Neural progenitor cell (in vitro differentiated cells): ENCODE measurements around the gene MIA2. TPM values are rescaled to one million over a fixed set of nuclear protein-coding genes. Genes with fewer than 3 reads are reported as not detected.

Experiments
- DNase-seq: peaks from one replicate; pipeline ENCODE4 v3.0.0-alpha.2; 2016; ENCODE audit warnings: low spot score
- H2AFZ ChIP-seq: fragments of 200-600 bp; sonication (generic); replicated peaks from 2 replicates; pipeline ENCODE4 v1.6.1; 2016; ENCODE audit warnings: antibody characterized with exemption
- H3F3A ChIP-seq: fragments of 200-600 bp; sonication (generic); 2 replicates; pipeline ENCODE4 v1.6.1; 2016; ENCODE audit warnings: antibody characterized with exemption, low read depth
- H3K27ac ChIP-seq: fragments of 200-600 bp; sonication (generic); 2 replicates; pipeline ENCODE4 v1.5.1; 2016; ENCODE audit warnings: mild to moderate bottlenecking
- H3K27me3 ChIP-seq: fragments of 200-600 bp; sonication (generic); 2 replicates; pipeline ENCODE4 v1.6.1; 2016; ENCODE audit warnings: mild to moderate bottlenecking, moderate library complexity
- H3K36me3 ChIP-seq: fragments of 200-600 bp; sonication (generic); 2 replicates; pipeline ENCODE4 v1.5.1; 2016
- H3K4me1 ChIP-seq: fragments of 200-600 bp; sonication (generic); 2 replicates; pipeline ENCODE4 v1.6.1; 2016; ENCODE audit warnings: mixed run types
- H3K4me2 ChIP-seq: fragments of 200-600 bp; sonication (generic); 2 replicates; pipeline ENCODE4 v1.6.1; 2016
- H3K4me3 ChIP-seq: fragments of 200-600 bp; sonication (generic); 2 replicates; pipeline ENCODE4 v1.5.1; 2016
- H3K79me2 ChIP-seq: fragments of 200-600 bp; sonication (generic); 2 replicates; pipeline ENCODE4 v1.6.1; 2016; ENCODE audit warnings: low read depth
- H3K9ac ChIP-seq: fragments of 200-600 bp; sonication (generic); 2 replicates; pipeline ENCODE4 v1.6.1; 2016
- H3K9me3 ChIP-seq: fragments of 200-600 bp; sonication (generic); 2 replicates; pipeline ENCODE4 v1.5.1; 2016; ENCODE audit warnings: low read depth
- H4K20me1 ChIP-seq: fragments of 200-600 bp; sonication (generic); 2 replicates; pipeline ENCODE4 v1.6.1; 2016; ENCODE audit warnings: low read depth
- H3K27ac Mint-ChIP-seq: 3 replicates; pipeline ENCODE4 v1.8.0; 2021; ENCODE audit warnings: mixed read lengths
- H3K27me3 Mint-ChIP-seq: 2 replicates; pipeline ENCODE4 v1.8.0; 2022; ENCODE audit warnings: low read depth, mild to moderate bottlenecking, inconsistent platforms, moderate library complexity, mixed read lengths; ENCODE audit not compliant: insufficient read depth
- H3K36me3 Mint-ChIP-seq: 3 replicates; pipeline ENCODE4 v1.8.0; 2021; ENCODE audit warnings: mixed read lengths
- H3K4me1 Mint-ChIP-seq: 3 replicates; pipeline ENCODE4 v1.8.0; 2021; ENCODE audit warnings: mixed read lengths
- H3K4me3 Mint-ChIP-seq: 3 replicates; pipeline ENCODE4 v1.8.0; 2021; ENCODE audit warnings: mild to moderate bottlenecking, moderate library complexity, mixed read lengths
- H3K9me3 Mint-ChIP-seq: 3 replicates; pipeline ENCODE4 v1.8.0; 2020; ENCODE audit warnings: mixed read lengths
- EZH2 ChIP-seq: fragments of 200-600 bp; sonication (generic); IDR thresholded peaks from 2 replicates; pipeline ENCODE4 v1.6.1; 2017; ENCODE audit warnings: antibody characterized with exemption, mild to moderate bottlenecking, moderate library complexity
- EZH2phosphoT487 ChIP-seq: fragments of 200-600 bp; sonication (generic); IDR thresholded peaks from 2 replicates; pipeline ENCODE4 v1.6.1; 2017; ENCODE audit warnings: antibody characterized with exemption
- total RNA-seq: library from RNA; depleted of rRNA; stranded (reverse); fragments of >200 nt; gene quantifications from 2 replicates; pipeline ENCODE4 v1.2.3, GENCODE V29; 2015; ENCODE audit warnings: low replicate concordance
- TF ChIP-seq, protein P1 (sequence below): fragments of 200-600 bp; sonication (generic); IDR thresholded peaks from 2 replicates; pipeline ENCODE4 v1.5.1; 2017; ENCODE audit warnings: antibody characterized with exemption, mild to moderate bottlenecking

Gene MIA2
- total RNA-seq, 1 donor from 2014 or later, result 13.0 TPM

DNA sequence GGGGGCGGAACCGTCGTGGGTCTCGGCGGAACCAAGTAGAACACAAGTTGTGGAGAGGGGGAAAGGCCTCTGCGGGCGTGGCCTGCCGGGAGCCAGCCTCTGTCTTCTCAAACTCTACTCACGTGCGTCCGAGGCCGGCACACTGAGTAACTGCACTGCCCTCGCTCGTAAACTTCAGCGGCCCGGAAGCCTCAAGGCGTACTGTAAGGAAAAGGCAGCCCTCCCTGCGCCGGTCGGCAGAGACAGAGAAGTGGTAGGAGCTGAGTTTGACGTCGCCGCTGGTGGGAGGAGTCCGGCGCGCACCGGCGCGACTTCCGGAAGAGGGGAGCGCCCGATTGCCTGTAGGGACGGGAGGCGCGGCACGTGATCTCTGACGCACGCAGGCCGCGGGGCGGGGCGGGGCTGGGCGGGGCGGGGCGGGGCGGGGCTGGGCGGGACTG lies 198.5 kb downstream of the MIA2 start, which contains the start of gene FBXO33:
TSS of gene FBXO33 (minus strand) at position 255 of the 440 bp plus-strand sequence. CDS start 271 bp downstream, outside the sequence.
- Histone ChIP-seq H3F3A (peaks cover 31% of the 10 kb centered on the region), H3K27me3 (no peaks in the 10 kb centered on the region), H3K4me2 (peak within 1 kb of the TSS; percentile 99), H3K27ac (peak within 1 kb of the TSS; percentile 100), H3K9me3 (no peaks in the 10 kb centered on the region), H3K36me3 (no peaks in the 10 kb centered on the region), H3K9ac (peak within 1 kb of the TSS; percentile 99), H2AFZ (peak within 1 kb of the TSS; percentile 100), H3K79me2 (peaks cover 57% of the 10 kb centered on the region), H3K4me3 (peak within 1 kb of the TSS; percentile 98), H3K4me1 (peaks cover 20% of the 10 kb centered on the region), H4K20me1 (peaks cover 33% of the 10 kb centered on the region)
- H3K4me1 Mint-ChIP-seq, result peaks cover 24% of the 10 kb centered on the region
- no peaks in the 10 kb centered on the region for H3K9me3 Mint-ChIP-seq
- H3K4me3 Mint-ChIP-seq, result peak within 1 kb of the TSS; percentile 99
- TF ChIP-seq, protein P1, sequence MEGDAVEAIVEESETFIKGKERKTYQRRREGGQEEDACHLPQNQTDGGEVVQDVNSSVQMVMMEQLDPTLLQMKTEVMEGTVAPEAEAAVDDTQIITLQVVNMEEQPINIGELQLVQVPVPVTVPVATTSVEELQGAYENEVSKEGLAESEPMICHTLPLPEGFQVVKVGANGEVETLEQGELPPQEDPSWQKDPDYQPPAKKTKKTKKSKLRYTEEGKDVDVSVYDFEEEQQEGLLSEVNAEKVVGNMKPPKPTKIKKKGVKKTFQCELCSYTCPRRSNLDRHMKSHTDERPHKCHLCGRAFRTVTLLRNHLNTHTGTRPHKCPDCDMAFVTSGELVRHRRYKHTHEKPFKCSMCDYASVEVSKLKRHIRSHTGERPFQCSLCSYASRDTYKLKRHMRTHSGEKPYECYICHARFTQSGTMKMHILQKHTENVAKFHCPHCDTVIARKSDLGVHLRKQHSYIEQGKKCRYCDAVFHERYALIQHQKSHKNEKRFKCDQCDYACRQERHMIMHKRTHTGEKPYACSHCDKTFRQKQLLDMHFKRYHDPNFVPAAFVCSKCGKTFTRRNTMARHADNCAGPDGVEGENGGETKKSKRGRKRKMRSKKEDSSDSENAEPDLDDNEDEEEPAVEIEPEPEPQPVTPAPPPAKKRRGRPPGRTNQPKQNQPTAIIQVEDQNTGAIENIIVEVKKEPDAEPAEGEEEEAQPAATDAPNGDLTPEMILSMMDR, result no peak
- TF ChIP-seq EZH2, result no peak
- peak; percentile 97 for DNase-seq
- no peaks in the 10 kb centered on the region for H3K36me3 Mint-ChIP-seq
- peak within 1 kb of the TSS; percentile 100 for H3K27ac Mint-ChIP-seq
- H3K27me3 Mint-ChIP-seq, result no peaks in the 10 kb centered on the region

DNA sequence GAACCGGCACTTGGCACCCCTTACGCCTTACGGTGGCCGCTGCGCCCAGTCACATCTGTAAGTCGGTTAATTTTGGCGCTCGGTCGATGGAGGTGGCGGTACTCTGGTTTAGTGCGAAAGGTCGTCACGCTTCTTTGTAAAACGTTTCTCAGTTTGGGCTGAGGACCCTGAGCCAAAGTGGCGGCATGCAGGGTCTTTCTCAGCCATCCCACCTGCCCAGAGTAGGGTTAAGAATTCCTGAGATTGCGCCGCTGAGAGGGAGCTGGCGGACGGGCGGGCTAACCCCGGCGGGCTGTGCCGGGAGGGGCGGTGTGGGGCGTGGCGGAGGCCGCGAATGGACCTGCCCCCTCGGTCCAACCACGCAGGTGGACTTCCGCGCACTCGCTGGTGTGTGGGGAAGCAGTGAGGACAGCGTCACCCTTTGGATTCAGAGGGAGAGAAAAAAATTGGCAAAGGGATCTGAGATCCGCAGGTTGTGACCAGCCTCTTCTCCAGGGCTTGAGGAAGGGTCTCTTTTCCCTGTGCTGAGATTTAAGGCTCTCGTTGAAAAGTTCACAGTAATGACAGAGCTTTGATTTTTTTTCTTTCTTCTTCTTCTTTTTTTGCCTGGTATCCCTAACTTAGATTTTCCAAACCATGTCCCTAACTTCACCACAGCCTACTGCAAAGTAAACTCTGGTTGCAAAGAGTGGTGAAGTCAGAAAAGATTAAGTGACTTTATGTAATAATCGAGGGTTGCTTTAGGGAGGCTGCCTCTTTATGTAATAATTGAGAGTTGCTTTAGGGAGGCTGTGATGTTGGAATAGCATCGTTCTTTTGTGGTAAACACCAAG lies 199.1 kb downstream of the MIA2 start:
- H3K27me3 ChIP-seq, result no peaks in the 10 kb centered on the region
- no peak for TF ChIP-seq EZH2
- TF ChIP-seq, protein P1, result no peak
- TF ChIP-seq EZH2phosphoT487, result no peak
- H3K4me1 Mint-ChIP-seq, result peaks cover 24% of the 10 kb centered on the region

DNA sequence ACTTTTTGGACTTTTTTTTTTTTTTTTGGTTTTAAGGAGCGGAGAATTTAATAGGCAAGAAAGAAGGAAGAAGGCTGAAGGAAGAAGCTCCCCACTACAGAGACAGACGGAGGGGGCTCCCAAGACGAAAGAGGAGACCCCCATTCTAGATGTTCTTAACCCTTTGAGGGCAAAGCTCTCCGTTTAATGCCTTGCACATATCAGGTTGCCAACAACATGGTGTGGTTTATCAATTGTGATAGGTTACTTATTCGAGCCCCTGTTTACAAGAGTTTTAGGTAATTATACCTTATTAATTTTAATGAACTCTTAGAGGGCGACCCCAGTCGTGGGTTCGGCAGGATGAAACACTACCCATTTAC lies 199.7 kb downstream of the MIA2 start:
- peaks cover 20% of the 10 kb centered on the region for H3K4me1 ChIP-seq
- peak overlapping the region; percentile 98 for H3K4me3 ChIP-seq
- TF ChIP-seq EZH2phosphoT487, result no peak
- TF ChIP-seq, protein P1, result no peak
- TF ChIP-seq EZH2, result no peak
- H3K36me3 Mint-ChIP-seq, result no peaks in the 10 kb centered on the region
- DNase-seq, result no peak
- peaks cover 45% of the 10 kb centered on the region for H3K79me2 ChIP-seq
- no peaks in the 10 kb centered on the region for H3K27me3 ChIP-seq
- H3F3A ChIP-seq, result peaks cover 31% of the 10 kb centered on the region
- H3K4me3 Mint-ChIP-seq, result peak overlapping the region; percentile 99
- H3K27ac Mint-ChIP-seq, result peak overlapping the region; percentile 57
- no peaks in the 10 kb centered on the region for H3K9me3 ChIP-seq
- no peaks in the 10 kb centered on the region for H3K27me3 Mint-ChIP-seq
- no peaks in the 10 kb centered on the region for H3K9me3 Mint-ChIP-seq
- peaks cover 24% of the 10 kb centered on the region for H3K4me1 Mint-ChIP-seq
- peak overlapping the region; percentile 95 for H3K27ac ChIP-seq
- H3K4me2 ChIP-seq, result peak overlapping the region; percentile 92
- H3K9ac ChIP-seq, result peak overlapping the region; percentile 17
- no peaks in the 10 kb centered on the region for H3K36me3 ChIP-seq
- H4K20me1 ChIP-seq, result peaks cover 25% of the 10 kb centered on the region
- H2AFZ ChIP-seq, result peak overlapping the region; percentile 84

More for the DNA sequence above, 199.1 kb downstream of the MIA2 start:
- H3K36me3 ChIP-seq, result no peaks in the 10 kb centered on the region
- peak; percentile 93 for DNase-seq
- H3K4me2 ChIP-seq, result peak overlapping the region; percentile 92
- H3K4me3 ChIP-seq, result peak overlapping the region; percentile 98
- H3F3A ChIP-seq, result peaks cover 31% of the 10 kb centered on the region
- H3K4me1 ChIP-seq, result peaks cover 20% of the 10 kb centered on the region
- H3K9ac ChIP-seq, result peak overlapping the region; percentile 17
- peaks cover 51% of the 10 kb centered on the region for H3K79me2 ChIP-seq
- H4K20me1 ChIP-seq, result peaks cover 29% of the 10 kb centered on the region
- H3K4me3 Mint-ChIP-seq, result peak overlapping the region; percentile 99
- H3K27me3 Mint-ChIP-seq, result no peaks in the 10 kb centered on the region
- no peaks in the 10 kb centered on the region for H3K9me3 Mint-ChIP-seq
- H2AFZ ChIP-seq, result peak overlapping the region; percentile 84
- no peaks in the 10 kb centered on the region for H3K36me3 Mint-ChIP-seq
- H3K27ac ChIP-seq, result peak overlapping the region; percentile 95
- H3K9me3 ChIP-seq, result no peaks in the 10 kb centered on the region
- H3K27ac Mint-ChIP-seq, result peak overlapping the region; percentile 57
